HCT116 (cell line): Measurements from ENCODE around the gene EYA4. TPM values are rescaled to one million over a fixed set of nuclear protein-coding genes. Genes with fewer than 3 reads are reported as not detected.

ENCODE experiments used
- ATAC-seq: fragments of 200-7000 bp; cut with Tn5 transposase; 2 replicates; pipeline ENCODE4 v1.9.1; 2020; ENCODE audit warnings: mild to moderate bottlenecking, moderate library complexity
- BruUV-seq: library from RNA; stranded (reverse); fragments of 400-500 nt; replicated peaks from 2 replicates; lab custom pipeline; 2021; lab: Mats Ljungman, UMichigan
- CTCF ChIA-PET: fragments of 300-600 bp; sonication (Branson Sonifier 250); formaldehyde crosslinking; loops from one replicate; lab custom pipeline; 2021; ENCODE audit warnings: antibody characterized with exemption; lab: Charles Lee
- POLR2A ChIA-PET: fragments of 300-600, 350-600 bp; sonication (Branson Sonifier 250); formaldehyde crosslinking; loops from one replicate; lab custom pipeline; 2021; ENCODE audit warnings: antibody characterized with exemption; lab: Charles Lee
- RAD21 ChIA-PET, 2 experiments: fragments of 300-600 bp; sonication (Branson Sonifier 250); formaldehyde crosslinking; loops; one replicate each; lab custom pipeline; 2023; ENCODE audit warnings: low total read pairs in 2 of 2; ENCODE audit not compliant: uncharacterized antibody in 2 of 2, unreplicated experiment in 2 of 2, low non-redundant PET in 1 of 2; lab: Charles Lee
- DNase-seq: peaks from one replicate; pipeline ENCODE4 v3.0.0-alpha.2; 2010; ENCODE audit warnings: low read depth, low spot score
- H2AFZ ChIP-seq: fragments of 200-600 bp; shearing (Covaris generic), sonication (generic); 2 replicates; pipeline ENCODE4 v1.6.1; 2017; ENCODE audit warnings: low read depth, mixed run types, mixed read lengths, antibody characterized with exemption, low read length; ENCODE audit not compliant: poor library complexity, severe bottlenecking
- H3K27ac ChIP-seq: 2 replicates; pipeline ENCODE4 v1.5.1; 2012; ENCODE audit warnings: low read depth, low read length
- H3K27me3 ChIP-seq: fragments of 200-600 bp; sonication (generic); 2 replicates; pipeline ENCODE4 v1.6.1; 2016; ENCODE audit warnings: mixed run types, low read length, mixed read lengths; ENCODE audit not compliant: insufficient read depth
- H3K36me3 ChIP-seq, 2 experiments: fragments of 200-500 bp in 1 of 2; fragments of 200-600 bp in 1 of 2; sonication (Bioruptor generic) in 1 of 2; sonication (generic) in 1 of 2; 2 replicates each; pipeline versions ENCODE4 v1.5.1 to v1.6.1; 2014 to 2016; ENCODE audit warnings: low read length in 2 of 2, inconsistent platforms in 1 of 2, mixed read lengths in 1 of 2, mixed run types in 1 of 2; ENCODE audit not compliant: insufficient read depth in 2 of 2, control insufficient read depth in 1 of 2
- H3K4me1 ChIP-seq, 2 experiments: fragments of 200-600 bp in 1 of 2; sonication (generic) in 1 of 2; 2 replicates each; pipeline versions ENCODE4 v1.5.1 to v1.6.1; 2012 to 2017; ENCODE audit warnings: low read length in 2 of 2, inconsistent platforms in 1 of 2, mild to moderate bottlenecking in 1 of 2, mixed read lengths in 1 of 2, mixed run types in 1 of 2, moderate library complexity in 1 of 2; ENCODE audit not compliant: insufficient read depth in 2 of 2, control insufficient read depth in 1 of 2
- H3K4me2 ChIP-seq: fragments of 200-600 bp; sonication (generic); 2 replicates; pipeline ENCODE4 v1.6.1; 2017; ENCODE audit warnings: mixed run types, low read length, mixed read lengths
- H3K4me3 ChIP-seq, 2 experiments: fragments of 200-600 bp in 1 of 2; sonication (generic) in 1 of 2; replicated peaks in 1 of 2; 2 replicates each; pipeline ENCODE4 v1.5.1; 2011 to 2016; ENCODE audit warnings: low read length in 2 of 2, control low read depth in 1 of 2, low read depth in 1 of 2, mild to moderate bottlenecking in 1 of 2, mixed read lengths in 1 of 2, mixed run types in 1 of 2
- H3K79me2 ChIP-seq: fragments of 200-600 bp; sonication (generic); 2 replicates; pipeline ENCODE4 v1.6.1; 2017; ENCODE audit warnings: mild to moderate bottlenecking, mixed run types, low read length, moderate library complexity, mixed read lengths; ENCODE audit not compliant: insufficient read depth
- H3K9ac ChIP-seq: fragments of 200-600 bp; sonication (generic); 2 replicates; pipeline ENCODE4 v1.6.1; 2016; ENCODE audit warnings: low read length, mixed read lengths
- H3K9me2 ChIP-seq: fragments of 200-600 bp; sonication (generic), shearing (Covaris generic); 2 replicates; pipeline ENCODE4 v1.6.1; 2017; ENCODE audit warnings: mixed run types, mild to moderate bottlenecking, moderate library complexity; ENCODE audit not compliant: insufficient read depth
- H3K9me3 ChIP-seq, 2 experiments: fragments of 200-500 bp in 1 of 2; fragments of 200-600 bp in 1 of 2; sonication (Bioruptor generic) in 1 of 2; sonication (generic) in 1 of 2; 2 replicates each; pipeline ENCODE4 v1.6.1; 2014 to 2017; ENCODE audit warnings: low read length in 2 of 2, mixed read lengths in 2 of 2, inconsistent platforms in 1 of 2, low read depth in 1 of 2, mild to moderate bottlenecking in 1 of 2, mixed run types in 1 of 2, moderate library complexity in 1 of 2; ENCODE audit not compliant: control insufficient read depth in 1 of 2, insufficient read depth in 1 of 2
- H4K20me1 ChIP-seq: fragments of 200-600 bp; sonication (generic), shearing (Covaris generic); 2 replicates; pipeline ENCODE4 v1.6.1; 2017; ENCODE audit warnings: mixed run types, mild to moderate bottlenecking, moderate library complexity; ENCODE audit not compliant: insufficient read depth
- CEBPB ChIP-seq: IDR thresholded peaks from 2 replicates; pipeline ENCODE4 v1.6.1; 2012; ENCODE audit warnings: low read depth
- EGR1 ChIP-seq: IDR thresholded peaks from 2 replicates; pipeline ENCODE4 v1.6.1; 2012; ENCODE audit warnings: low read depth
- EZH2 ChIP-seq: fragments of 200-600 bp; sonication (generic); IDR thresholded peaks from 2 replicates; pipeline ENCODE4 v1.6.1; 2017; ENCODE audit warnings: antibody characterized with exemption, mixed run types
- EZH2phosphoT487 ChIP-seq: fragments of 200-600 bp; IDR thresholded peaks from 2 replicates; pipeline ENCODE4 v1.6.1; 2018; ENCODE audit warnings: antibody characterized with exemption, borderline replicate concordance
- FOSL1 ChIP-seq: IDR thresholded peaks from 2 replicates; pipeline ENCODE4 v1.6.1; 2012; ENCODE audit warnings: low read depth
- JUND ChIP-seq: IDR thresholded peaks from 2 replicates; pipeline ENCODE4 v1.6.1; 2012
- POLR2AphosphoS5 ChIP-seq: IDR thresholded peaks from 2 replicates; pipeline ENCODE4 v1.6.1; 2011; ENCODE audit warnings: mild to moderate bottlenecking, low read depth, low read length, moderate library complexity
- SP1 ChIP-seq: IDR thresholded peaks from 2 replicates; pipeline ENCODE4 v1.6.1; 2012; ENCODE audit warnings: low read depth
- SRF ChIP-seq: IDR thresholded peaks from 2 replicates; pipeline ENCODE4 v1.6.1; 2012; ENCODE audit warnings: low read depth
- TCF7L2 ChIP-seq: IDR thresholded peaks from 2 replicates; pipeline ENCODE4 v1.7.0; 2011; ENCODE audit warnings: borderline replicate concordance, inconsistent platforms; ENCODE audit not compliant: insufficient read depth, insufficient read length; ENCODE audit errors: extremely low read depth
- YY1 ChIP-seq: IDR thresholded peaks from 2 replicates; pipeline ENCODE4 v1.6.1; 2011; ENCODE audit warnings: low read length, low read depth, moderate library complexity, mild to moderate bottlenecking; ENCODE audit not compliant: insufficient replicate concordance; ENCODE audit errors: extremely low read depth
- ZBTB33 ChIP-seq: IDR thresholded peaks from 2 replicates; pipeline ENCODE4 v1.6.1; 2011; ENCODE audit warnings: mild to moderate bottlenecking, low read length, moderate library complexity; ENCODE audit not compliant: insufficient replicate concordance; ENCODE audit errors: extremely low read depth
- ZNF274 ChIP-seq: fragments of 200-500 bp; sonication (Bioruptor generic); IDR thresholded peaks from 2 replicates; pipeline ENCODE4 v1.6.1; 2014; ENCODE audit warnings: mild to moderate bottlenecking, low read depth, low read length, inconsistent platforms
- intact Hi-C: fragments of 100-400 bp; cut with micrococcal nuclease; formaldehyde crosslinking; loops from 2 replicates; pipeline ENCODE4 v1.10.0; 2022
- total RNA-seq: library from RNA; stranded (reverse); gene quantifications from one replicate; pipeline ENCODE4 v1.2.1, GENCODE V29; 2021; ENCODE audit not compliant: unreplicated experiment
- TF ChIP-seq, protein P1 (sequence below): IDR thresholded peaks from 2 replicates; pipeline ENCODE4 v1.6.1; 2012

The EYA4 gene
- total RNA-seq, 1 experiment from 2014 or later = not detected

- ChIA-PET RAD21 (no interaction called here), POLR2A (no interaction called here), CTCF (no interaction called here)
- H3K27me3 ChIP-seq = peaks cover 8% of the 10 kb centered on the region
- no peak overlapping the region for H3K9ac ChIP-seq
- no peak overlapping the region for H2AFZ ChIP-seq
- no peak for DNase-seq
- intact Hi-C loops = no loop called here
- no peaks in the 10 kb centered on the region for H3K9me3 ChIP-seq
- H3K4me2 ChIP-seq = no peak overlapping the region
- H4K20me1 ChIP-seq = no peaks in the 10 kb centered on the region
- H3K9me2 ChIP-seq = no peaks in the 10 kb centered on the region
- no peak for ATAC-seq
- H3K27ac ChIP-seq = no peak overlapping the region
- H3K4me1 ChIP-seq = no peaks in the 10 kb centered on the region
- no peak overlapping the region for H3K4me3 ChIP-seq
- TF ChIP-seq JUND (no peak), ZBTB33 (no peak)
- no peaks in the 10 kb centered on the region for H3K36me3 ChIP-seq
- no peaks in the 10 kb centered on the region for H3K79me2 ChIP-seq
- BruUV-seq = no TSS peak
These were observed 285.3 kb downstream of the EYA4 start for GRCh38 chr6:133526436-133526835.

- Histone ChIP-seq H3K27ac (no peak overlapping the region), H4K20me1 (no peaks in the 10 kb centered on the region)
- DNase-seq = no peak
- RAD21 ChIA-PET = no interaction called here
- no peak for TF ChIP-seq EZH2phosphoT487
- TF ChIP-seq SRF = no peak
- TF ChIP-seq SP1 = no peak
- TF ChIP-seq, protein P1, sequence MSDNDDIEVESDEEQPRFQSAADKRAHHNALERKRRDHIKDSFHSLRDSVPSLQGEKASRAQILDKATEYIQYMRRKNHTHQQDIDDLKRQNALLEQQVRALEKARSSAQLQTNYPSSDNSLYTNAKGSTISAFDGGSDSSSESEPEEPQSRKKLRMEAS = no peak
- no peak for TF ChIP-seq ZNF274
- TF ChIP-seq YY1 = no peak
- no peak for TF ChIP-seq EZH2
- TF ChIP-seq POLR2AphosphoS5 = no peak
- TF ChIP-seq CEBPB = no peak
- TF ChIP-seq ZBTB33 = no peak
- no peak for TF ChIP-seq FOSL1
- no peak for TF ChIP-seq TCF7L2
- no peak for TF ChIP-seq EGR1
- TF ChIP-seq, all 23 proteins: peak for 0
- Histone ChIP-seq H3K9me3 (no peaks in the 10 kb centered on the region), H3K4me3 (no peak overlapping the region), H3K9me2 (no peaks in the 10 kb centered on the region), H3K4me1 (no peaks in the 10 kb centered on the region), H3K4me2 (no peak overlapping the region), H3K79me2 (no peaks in the 10 kb centered on the region), H2AFZ (no peak overlapping the region), H3K9ac (no peak overlapping the region), H3K27me3 (peaks cover 8% of the 10 kb centered on the region), H3K36me3 (no peaks in the 10 kb centered on the region)
- POLR2A ChIA-PET = no interaction called here
- no peak for ATAC-seq
- CTCF ChIA-PET = no interaction called here
- intact Hi-C loops = no loop called here
- BruUV-seq = no TSS peak
These were observed 287.4 kb downstream of the EYA4 start for GRCh38 chr6:133528566-133528965.
